NOMO-1 treated with DMSO at 0.1 percent for 48 hours (cell line): ENCODE data around the gene GALNT2.
A peak's percentile ranks its signal among the peaks of the same experiment; 100 is the strongest.

Experiments used
- DNase-seq: peaks from one replicate; lab custom pipeline; 2025; ENCODE audit not compliant: unreplicated experiment; lab: John Stamatoyannopoulos, UW

The GALNT2 gene

GRCh38 chr1:230071316-230071715 is 4.3 kb downstream of the GALNT2 start:
- no peak for DNase-seq

GRCh38 chr1:230072296-230072695 is 5.3 kb downstream of the GALNT2 start:
- DNase-seq: no peak

- no peak for DNase-seq
Observed at GRCh38 chr1:230072866-230073265, 5.8 kb downstream of the GALNT2 start.

GRCh38 chr1:230073371-230074035 is 6.5 kb downstream of the GALNT2 start:
- DNase-seq: no peak

DNA sequence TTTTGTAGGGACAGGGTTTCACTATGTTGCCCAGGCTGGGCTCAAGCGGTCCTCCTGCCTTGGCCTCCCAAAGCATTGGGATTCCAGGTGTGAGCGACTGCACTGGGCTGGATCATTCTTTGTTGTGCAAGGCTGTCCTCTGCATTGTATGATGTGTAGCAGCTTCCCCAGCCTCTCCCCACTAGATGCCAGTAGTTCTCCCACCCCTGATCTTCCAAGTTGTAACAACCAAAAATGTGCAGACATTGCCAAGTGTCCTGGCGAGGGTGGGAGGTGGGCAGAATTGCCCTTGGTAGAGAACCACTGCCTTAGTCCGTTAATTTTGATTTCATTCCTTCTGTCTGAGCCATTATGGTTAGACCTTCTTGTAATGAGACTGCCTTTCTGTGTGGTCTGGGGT is 7.2 kb downstream of the GALNT2 start:
- DNase-seq: no peak

DNA sequence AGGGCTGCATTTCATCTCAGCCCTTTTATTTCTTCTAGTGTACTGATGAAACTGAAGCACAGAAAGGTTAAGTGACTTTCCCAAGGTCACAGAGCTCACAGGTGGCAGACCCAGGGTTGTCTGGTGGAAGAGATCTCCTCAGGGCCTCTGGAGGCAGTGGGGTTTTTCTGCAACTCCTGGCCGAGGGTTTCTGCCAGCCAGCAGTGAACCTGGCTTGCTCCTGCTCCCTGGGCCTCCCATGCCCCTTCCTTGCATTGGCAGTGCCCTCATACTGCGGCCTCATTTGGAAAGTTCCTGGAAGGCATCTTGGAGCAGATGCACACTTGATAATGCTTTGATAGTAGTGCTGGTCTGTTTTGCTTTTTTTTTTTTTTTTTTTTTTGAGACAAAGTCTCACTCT is 7.7 kb downstream of the GALNT2 start:
- no peak for DNase-seq

DNA sequence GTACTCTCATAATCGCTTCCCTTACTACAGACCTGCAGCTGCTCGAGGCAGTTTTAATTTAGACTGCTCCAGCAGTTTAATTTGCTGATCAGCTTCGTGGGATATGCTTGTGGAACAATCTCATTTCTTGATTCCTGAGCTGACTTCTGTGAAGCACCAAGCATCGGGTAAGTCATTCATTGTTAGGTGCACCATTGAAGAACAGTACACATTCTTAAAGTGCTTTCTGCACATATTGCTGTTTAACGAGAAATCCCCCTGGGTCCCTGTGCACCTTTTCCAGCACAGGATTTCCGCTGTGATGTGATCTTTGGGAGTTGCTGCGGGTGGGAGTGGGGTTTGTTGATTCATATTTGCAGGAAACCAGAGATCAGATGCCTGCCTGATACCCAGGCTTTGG is 9.1 kb downstream of the GALNT2 start:
- no peak for DNase-seq

DNA sequence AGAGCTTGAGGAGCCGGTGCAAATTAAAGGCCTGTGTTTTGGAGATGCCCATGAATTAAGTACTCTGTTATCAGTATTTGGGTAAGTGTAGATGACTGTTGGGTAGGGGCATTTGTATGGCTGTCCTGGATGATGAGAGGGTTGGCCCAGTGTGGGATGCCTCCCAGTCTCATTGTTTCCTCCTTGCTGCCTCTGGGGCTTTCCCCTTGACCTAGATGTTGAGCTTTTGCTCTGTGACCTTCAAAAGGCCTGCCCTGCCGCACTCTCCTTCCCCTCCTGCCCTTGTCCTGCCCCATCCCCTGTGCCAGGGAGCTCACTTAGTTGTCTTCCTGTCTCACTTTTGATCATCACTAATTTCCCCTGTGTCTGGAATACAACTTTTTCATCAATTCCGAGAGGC is 10.0 kb downstream of the GALNT2 start:
- no peak for DNase-seq

DNA sequence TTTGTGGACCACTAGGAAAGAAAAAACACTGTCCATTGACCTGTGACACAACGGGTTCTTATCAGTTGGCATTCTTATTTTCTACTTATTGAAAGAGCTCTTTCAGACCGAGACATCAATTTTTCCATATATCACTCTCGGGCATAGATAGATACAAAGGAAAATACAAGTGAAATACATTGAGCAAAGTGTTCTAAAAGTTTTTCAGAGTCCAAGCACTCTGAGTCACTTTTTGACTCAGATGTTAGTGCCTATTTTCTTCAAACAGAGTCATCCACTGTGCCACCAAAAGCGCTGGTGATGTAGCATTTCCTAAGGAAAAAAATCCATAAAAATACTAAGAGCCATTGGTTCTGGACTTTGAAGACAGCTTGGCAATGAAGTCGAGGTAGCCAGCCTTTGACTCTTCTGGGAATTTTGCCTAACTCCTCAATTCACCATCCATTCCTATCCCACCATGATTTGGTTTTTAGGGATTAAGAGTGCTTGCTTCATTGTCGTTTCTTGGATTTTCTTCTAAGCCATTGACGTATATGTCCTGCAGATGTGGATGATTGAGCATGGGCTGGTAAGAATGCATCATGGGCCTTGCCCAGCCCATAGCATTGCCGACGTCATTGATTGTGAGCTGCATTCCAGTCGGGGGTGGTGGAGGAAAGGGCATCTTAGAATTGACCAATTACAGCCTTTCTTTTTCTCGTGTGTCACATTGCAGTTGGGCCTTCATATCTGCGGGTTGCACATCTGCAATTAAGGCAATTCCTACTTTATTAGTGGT is 10.6 kb downstream of the GALNT2 start:
- DNase-seq: no peak

GRCh38 chr1:230079199-230080024 is 12.4 kb downstream of the GALNT2 start:
- no peak for DNase-seq

DNA sequence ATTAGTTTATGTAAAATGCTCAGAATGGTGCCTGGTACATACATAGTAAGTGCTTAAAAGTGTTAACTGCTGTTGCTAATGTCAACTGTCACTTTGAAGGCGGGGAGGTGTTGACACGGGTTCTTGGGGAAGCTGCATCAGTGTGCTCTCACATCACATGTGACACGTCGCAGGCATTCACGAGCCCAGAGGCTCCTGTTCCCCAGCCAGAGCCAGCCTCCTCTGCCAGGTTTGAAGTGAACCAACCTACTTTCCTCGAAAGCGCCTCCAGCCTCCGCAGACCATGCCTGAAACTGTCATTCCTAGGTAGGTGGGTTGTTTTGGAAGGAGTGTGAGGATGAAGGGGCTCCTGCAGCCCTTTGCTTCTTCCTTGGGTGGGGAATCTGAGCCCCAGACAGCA is 13.8 kb downstream of the GALNT2 start:
- DNase-seq: no peak

DNA sequence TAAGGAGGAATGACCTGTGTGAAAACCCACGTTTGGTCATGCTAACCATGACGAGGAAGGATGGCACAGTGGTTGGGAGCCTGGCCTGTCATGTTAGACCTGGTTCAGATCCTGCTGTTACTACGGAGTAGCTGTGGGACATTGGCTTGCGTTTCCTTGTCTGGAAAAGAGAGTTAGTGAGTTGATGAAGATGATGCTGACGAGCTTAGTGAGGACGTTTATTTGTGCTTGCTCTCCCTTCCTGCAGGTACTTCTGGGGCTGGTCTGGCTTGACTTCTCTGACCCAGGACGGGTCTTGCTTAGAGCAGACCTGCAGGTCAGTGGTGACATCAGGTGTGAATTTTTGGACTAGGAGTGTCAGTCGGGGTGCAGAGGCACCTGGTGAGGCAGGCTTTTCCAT is 14.7 kb downstream of the GALNT2 start:
- no peak for DNase-seq

DNA sequence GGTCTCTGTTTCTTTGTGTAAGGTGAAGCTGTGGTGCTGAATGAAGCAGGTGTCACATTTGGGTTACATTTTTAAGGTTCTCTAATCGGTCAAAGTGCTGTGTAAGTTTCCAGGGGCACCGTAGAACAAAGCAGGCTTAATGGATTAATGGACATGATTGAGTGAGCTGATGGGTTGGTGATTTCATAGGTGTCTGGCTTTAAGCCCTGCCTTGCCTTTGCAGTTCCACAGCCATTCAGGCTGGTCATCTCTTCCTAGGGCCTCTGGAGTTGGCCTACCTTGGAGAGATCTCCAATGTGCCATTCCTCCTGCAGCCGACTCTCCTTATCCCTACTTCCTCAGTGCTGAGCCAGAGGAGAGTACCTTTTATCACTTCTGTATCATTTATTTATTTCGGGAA is 15.2 kb downstream of the GALNT2 start:
- DNase-seq: no peak

DNA sequence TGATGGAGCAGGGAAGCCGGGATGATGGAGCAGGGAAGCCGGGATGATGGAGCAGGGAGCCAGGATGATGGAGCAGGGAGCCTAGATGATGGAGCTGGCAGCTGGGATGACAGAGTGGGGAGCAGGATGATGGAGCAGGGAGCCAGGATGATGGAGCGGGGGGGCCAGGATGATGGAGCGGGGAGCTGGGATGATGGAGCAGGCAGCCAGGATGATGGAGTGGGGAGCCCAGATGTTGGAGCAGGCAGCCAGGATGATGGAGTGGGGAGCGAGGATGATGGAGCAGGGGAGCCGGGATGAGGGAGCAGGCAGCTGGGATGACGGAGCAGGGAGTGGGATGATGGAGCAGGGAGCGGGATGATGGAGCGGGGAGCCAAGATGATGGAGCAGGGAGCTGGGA is 16.0 kb downstream of the GALNT2 start:
- DNase-seq: no peak

- DNase-seq: no peak
Observed at GRCh38 chr1:230083746-230084407, 16.8 kb downstream of the GALNT2 start.

DNA sequence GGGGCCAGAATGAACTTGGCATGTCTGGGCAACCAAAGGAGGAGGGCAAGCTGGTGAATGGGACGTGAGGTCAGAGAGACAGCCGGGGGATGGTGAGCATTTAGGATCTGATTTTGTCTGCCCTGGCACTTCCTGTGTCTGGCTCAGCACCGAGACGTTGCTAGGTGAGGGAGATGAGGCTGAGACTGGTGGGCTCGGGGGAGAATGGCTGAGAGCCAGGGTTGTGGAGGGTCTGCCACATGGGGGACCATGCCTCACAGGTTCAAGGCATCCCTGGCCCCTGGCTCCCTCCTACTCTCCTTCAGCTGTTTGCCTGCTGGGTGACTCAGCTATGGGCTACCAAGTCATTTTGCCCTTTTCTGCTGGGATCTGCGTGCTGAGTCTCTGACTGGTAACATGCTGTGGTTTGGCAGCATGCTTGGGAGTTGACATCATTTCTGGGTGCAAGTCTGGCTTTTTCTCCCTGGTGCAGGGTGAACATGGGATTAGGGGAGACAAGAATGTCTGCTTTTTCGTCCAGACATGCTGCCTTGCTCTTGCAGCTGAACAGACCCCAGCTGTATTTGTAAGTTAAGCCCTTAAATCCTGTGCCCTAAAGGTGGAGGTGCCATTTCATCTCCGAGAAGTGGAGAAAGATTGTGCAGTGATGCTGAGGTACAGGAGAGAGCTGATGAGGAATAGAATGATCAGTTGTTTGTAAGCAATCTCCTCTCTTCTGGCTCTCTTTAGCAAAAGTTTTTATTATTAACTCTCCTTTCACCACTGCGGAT is 17.6 kb downstream of the GALNT2 start:
- no peak for DNase-seq

DNA sequence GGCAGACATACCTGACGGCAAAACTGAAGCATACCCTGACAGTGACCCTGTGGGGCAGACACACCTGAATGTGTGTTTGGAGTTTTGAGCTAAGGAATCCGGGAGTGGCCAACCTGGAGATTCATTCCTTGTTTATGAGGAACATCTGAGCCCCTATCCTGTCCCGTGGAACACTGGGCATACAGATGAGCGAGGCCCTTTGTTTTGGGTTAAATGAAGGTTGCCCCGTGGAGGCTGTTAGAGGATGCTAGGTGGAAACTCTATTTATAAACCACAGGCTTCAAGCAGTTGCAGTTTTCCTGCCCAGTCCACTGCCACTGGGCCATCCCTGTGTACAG is 18.1 kb downstream of the GALNT2 start:
- DNase-seq: no peak

GRCh38 chr1:230086151-230086550 is 19.1 kb downstream of the GALNT2 start:
- DNase-seq: no peak

DNA sequence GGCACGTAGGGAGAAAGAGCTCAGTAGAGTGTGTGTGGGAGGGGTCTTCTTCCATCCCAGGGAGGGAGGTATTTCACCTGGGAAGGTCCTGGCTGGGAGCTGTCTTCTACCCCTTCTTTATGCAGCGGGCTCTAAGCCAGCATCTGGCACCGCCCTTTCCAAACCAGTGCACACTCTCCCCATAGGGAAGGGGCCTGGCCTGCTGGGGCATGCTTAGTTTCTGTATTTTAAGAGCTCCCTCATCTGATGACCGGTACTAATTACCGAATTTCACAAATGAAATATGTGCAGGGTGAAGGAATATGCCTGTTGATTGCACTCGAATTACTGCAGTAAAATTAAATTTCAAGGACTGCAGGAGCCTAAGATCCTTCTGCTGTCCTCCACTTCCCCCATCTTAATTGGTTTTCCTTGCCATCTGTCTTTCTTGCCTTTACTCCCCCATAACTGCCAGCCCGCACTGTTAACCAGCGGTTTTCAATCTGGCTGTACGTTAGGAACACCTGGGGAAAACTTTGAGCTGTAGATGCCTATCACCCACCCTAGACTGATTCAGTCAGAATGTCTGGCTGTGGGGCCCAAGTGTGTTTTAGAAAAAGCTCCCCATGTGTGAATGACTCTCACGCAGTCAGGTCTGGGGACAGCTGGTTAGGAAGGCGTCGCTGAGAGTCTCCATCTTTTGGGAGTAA is 20.1 kb downstream of the GALNT2 start:
- peak; percentile 33 for DNase-seq

GRCh38 chr1:230087717-230088105 is 20.7 kb downstream of the GALNT2 start:
- no peak for DNase-seq
